Measurements from ENCODE around the gene KCTD15.

The KCTD15 gene

GRCh38 chr19:33772102-33772857 lies 24.4 kb upstream of the KCTD15 start:
- no peak for DNase-seq

GRCh38 chr19:33772858-33773180 lies 23.9 kb upstream of the KCTD15 start:
- no peak for DNase-seq

DNA sequence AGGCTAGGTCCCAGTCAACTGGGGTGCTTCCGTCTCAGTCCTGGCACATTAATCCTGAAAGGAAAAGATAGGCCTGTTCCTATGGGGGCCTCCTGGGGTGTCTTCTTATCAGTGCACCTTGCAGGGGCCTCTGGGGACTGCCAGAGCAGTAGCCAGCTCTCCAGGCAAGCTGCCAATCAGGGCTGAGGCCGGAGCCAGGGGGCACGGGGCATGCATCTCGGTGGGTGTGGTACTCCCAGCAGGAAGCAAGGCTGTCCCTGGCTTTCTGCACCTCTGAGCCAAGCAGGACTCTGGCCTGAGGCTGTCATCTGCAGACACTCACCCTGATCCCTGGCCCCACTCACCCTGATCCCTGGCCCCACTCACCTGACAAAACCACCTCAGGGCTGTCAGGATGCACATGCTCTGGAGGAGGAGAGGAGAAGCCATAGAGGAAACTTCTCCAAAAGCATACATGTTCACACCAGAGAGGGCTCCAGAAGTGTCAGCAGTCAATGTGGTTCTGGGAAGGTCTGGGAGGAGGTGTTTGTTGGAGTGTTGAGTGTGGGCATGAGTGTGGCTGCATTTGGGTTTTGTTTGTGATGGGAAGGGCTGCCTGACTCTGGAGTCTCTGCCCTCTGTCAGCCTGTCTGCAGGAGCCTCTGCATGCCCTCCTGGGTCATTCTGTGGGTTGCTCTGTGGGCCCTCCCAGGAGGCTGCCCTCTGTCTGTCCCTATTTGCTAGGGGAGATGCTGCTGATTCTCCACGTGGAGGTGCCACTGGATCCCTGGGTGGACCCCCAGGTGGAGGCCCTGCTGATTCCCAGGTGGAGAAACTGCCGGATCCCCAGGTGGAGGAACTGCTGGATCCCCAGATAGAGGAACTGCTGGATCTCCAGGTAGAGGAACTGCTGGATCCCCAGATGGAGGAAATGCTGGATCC lies 22.7 kb upstream of the KCTD15 start:
- DNase-seq = no peak

DNA sequence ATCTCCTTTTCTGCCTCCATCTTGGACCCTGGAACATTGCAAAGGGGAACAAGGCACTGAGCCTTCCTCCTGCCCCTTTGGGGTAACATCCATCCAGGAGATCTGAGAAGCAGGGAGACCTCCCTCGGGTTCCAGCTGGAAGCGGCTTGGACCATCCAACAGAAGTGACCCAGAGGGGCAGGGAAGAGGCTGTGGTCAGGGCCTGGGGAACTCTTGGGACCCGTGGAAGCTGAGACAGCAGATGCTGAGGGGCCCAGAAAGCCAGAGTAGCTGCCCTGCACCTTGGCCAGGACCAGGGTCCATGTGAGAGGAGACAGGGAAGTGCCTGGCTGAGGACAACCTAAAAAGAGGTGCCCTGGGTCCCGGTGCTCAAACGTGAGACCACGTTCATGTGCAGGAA lies 21.9 kb upstream of the KCTD15 start:
- DNase-seq = no peak

DNA sequence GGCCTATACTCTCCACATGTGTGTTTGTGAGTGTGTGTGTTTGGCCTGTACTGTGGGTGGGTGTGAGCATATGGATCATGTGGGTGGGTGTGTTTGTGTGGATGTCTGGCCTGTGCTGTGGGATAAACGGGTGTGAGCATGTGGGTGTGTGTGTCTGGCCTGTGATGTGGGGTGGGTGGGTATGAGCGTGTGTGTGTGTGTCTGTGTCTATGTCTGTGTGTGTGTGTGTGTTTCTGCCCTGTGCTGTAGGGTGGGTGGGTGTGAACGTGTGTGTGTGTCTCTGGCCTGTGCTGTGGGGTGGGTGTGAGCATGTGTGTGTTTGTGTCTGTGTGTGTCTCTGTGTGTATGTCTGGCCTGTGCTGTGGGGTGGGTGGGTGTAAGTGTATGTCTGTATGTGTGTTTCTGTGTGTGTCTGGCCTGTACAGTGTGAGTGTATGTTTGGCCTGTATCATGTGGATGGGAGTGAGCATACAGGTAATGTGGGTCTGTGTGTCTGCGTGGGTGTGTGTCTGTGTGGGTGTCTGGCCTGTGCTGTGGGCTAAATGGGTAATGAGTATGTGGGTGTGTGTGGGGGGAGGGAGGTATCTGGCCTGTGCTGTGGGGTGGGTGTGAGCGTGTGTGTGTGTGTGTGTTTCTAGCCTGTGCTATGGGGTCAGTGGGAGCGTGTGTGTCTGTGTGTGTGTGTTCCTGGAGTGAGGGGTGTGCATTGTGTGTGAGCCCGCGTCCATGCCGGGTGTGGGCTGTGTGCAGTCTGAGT lies 20.8 kb upstream of the KCTD15 start:
- DNase-seq = no peak

GRCh38 chr19:33777351-33777750 lies 19.3 kb upstream of the KCTD15 start:
- no peak for DNase-seq

DNA sequence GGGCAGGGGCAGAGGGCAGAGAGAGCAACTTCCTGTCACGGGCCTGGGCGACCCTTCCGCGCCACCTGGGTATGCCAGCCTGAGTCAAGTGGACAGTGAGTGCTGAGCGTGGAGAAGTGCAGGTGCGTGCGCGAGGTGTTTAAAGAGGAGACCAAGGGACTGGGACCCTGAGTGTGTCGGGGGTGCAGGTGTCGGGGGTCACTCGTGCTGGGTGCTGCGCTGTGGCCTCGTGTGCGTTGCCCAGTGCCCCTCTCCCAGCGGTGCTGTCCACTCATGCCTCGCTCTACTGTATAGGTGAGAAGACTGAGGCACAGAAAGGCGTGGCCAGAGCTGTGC lies 18.9 kb upstream of the KCTD15 start:
- no peak for DNase-seq

DNA sequence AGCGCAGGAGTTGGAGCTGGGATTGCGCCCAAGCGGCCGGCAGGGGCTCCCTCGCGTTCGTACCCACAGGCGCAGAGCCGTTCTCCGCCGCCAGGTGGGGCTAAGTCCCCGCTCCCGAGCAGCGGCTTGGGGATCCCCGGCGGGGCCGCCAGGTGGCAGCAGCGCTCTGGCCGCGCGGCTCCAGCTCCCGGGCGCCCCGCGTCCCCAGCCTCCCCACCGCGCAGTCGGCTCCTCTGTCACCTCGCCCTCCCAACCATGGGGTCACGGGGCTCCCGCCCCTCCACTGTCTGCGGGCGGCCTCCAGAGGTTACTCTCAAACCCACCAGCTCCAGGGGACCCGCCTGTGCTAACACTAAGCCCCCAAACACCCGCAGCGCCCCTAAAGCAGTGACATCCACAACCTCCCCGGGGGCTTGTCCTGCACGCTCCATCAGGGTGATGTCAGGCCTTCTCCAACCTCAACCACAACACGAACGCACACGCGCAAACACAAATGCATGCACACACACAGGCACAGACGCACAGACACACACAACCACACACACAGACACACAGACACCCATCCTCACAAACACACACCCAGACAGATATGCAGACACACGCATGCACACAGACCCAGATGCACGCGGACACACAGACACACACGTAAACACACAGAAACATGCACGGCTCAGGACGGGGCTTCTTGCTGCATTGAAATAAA lies 18.4 kb upstream of the KCTD15 start:
- DNase-seq = peak; percentile 62

GRCh38 chr19:33779849-33780248 lies 16.8 kb upstream of the KCTD15 start:
- no peak for DNase-seq

DNA sequence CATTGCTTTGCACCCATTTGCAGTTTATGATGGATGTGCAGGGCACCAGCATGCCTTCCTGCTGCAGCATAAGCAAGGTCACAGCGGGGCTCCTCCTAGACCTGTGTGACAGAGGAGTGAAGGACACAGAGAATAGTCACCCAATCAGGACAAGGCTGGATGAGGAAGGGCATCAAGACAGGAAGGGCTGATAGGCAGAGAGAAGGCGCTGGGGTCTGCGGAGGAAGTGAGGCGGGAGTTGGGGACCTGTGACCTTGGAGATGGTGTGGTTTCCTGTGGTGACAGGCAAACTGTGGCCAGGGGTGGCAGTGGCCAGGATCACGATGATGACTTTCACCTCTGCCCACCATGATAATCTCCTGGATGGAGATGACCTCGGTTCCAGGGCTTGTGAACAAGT lies 16.4 kb upstream of the KCTD15 start:
- no peak for DNase-seq

DNA sequence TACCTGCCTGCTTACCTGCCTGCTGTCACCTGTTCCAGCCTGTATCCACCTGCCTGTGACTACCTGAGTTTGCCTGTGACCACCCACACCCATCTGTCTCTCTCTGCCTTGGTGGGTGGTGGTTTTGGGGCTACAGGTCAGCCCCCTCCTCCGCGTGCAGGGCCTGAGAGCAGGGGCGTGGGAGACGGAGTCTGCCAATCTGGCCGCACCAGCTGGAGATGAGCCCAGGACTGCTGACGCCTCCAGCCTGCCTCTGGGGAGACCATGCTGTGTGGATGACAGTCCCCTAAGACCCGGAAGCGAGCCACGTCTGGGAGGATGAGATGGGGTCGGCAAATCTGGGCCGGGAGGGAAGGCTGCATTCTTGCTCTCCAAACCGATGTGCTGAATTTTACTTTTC lies 15.9 kb upstream of the KCTD15 start:
- DNase-seq = no peak

DNA sequence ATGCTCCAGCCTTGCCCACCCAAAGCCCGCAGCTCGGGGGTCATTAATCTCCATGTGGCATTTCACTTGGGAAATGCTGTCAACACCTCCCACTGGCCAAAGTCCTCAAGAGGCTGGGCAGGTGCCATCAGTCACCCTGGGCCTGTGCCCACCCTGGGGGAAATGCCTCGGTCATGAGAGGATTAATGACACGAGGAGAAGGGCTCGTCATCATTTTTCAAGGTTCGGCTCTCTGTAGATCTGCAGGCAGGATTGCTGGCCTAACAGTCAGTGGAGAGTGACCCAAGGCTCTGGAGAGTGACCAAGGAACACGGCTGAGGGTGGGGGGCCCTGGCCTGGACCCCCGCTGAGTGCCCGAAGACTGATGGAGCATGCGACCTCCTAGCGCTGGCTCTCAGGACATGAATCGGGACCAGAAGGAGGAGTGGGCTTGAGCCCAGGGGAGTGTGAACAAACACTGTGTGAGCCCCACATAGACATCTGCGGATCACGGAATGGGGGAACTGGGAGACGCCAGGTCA lies 15.2 kb upstream of the KCTD15 start:
- DNase-seq = no peak

- no peak for DNase-seq
Measured at GRCh38 chr19:33781996-33782395, 14.7 kb upstream of the KCTD15 start.

- DNase-seq = no peak
Measured at GRCh38 chr19:33784432-33784831, 12.2 kb upstream of the KCTD15 start.

GRCh38 chr19:33785795-33786194 lies 10.9 kb upstream of the KCTD15 start:
- no peak for DNase-seq

DNA sequence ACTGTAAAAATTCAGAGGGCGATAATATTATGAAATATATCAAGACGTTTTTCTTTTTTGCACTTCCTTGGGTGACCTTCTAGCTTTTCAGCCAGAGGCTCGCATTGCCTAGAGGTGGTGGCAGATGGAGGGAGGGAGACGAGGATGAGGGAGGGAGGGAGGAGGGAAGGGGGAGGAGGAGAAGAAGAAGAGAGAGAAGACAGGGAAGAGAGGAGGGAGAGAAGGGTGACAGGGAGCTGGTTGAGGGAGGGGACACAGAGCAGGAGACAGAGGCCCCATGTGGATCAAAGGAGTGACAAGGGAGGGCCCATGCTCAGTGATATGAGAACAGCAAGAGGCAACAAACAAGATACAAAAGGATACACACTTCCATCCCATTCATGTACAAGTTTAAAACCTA lies 8.0 kb upstream of the KCTD15 start:
- DNase-seq = no peak

- no peak for DNase-seq
Measured at GRCh38 chr19:33789344-33789743, 7.3 kb upstream of the KCTD15 start.

- DNase-seq = no peak
Measured at GRCh38 chr19:33794683-33795369, 1.8 kb upstream of the KCTD15 start.

DNA sequence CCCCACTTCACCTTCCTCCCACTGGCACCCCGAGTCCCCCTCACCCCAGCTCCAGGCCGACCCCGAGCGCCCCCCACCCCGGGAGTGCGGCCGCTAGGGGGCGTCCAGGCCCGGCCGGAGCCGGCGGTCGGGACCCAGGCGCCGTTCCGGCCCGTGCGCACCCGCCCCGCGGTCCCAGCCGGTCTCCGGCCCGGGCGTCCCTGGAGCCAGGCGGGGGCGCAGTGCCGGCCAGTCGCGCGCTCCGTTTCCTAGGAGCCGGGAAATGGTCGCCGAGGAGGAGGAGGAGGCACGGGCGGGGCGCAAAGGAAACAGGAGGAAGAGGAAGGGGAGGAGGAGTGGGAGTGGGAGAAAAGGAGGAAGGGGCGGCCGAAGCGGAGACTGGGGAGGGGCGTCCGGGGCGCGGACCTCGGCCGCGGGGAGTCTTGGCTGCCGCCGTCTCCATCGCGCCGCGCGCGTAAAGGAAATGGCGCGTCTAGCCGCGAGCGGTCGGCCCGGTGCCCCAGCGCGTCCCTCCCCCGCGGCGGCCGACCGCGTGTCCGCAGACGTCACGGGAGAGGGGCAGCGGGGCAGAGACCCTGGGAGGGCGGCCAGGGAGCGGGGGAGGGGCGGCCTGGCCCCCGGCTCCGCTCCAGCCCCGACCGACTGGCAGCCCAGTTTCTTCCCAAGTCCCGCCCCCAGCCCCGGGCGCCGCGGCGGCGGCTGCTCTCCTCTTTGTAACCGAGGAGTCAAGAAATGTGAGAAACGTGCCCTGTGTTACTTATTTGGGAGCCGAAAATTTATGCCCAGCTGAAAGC lies 1.1 kb upstream of the KCTD15 start:
- DNase-seq = peak; percentile 17

DNA sequence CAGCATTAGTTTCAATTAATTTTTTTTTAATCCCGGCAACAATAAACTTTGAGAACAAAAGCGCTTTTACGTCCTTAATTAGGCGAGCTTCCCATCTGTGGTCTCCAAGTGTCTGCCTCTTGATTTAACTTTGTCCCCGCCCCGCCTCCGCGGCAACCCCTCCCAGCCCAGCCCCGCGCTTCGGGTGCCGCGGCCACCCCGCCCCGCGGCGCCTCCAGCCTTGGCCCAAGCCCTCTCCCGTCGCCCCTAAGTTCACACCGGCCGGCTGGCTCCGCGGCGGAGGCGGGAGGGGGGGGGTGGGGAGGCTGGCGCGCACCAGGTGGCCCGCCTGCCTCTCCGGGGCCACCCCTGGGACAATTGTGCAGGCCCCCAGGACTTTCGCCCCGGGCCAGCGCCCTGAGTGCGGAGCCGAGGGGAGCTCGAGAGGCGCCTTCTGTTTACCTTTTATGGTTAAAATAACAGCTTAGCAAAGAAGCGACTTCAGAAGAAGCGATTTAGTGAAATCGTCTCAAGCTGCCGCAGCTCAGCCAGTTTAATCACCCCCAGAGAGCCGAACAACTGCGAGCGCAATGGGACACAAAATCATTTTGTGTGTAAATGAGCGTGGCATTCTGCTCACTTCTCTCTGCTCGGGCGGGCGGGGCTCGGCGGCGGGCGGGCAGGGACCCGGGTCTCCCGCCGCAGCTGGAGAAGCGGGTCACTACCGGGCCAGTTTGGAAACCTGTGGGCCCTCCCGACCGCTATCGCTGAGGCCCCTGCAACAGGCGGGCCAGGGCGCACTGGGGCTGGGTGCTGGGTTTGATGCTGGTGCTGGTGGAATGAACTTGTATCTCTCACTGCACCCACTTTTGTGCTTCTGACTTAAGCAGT lies 1.4 kb downstream of the KCTD15 start:
- DNase-seq = no peak

All from SHP77 treated with DMSO at 0.1 percent for 48 hours (cell line).